Memory B cell (primary cell): Measurements from ENCODE around the gene MYO7B.

Source experiments
- ATAC-seq: fragments of 150-1000 bp; cut with Tn5 transposase; 2 replicates; pipeline ENCODE4 v1.10.0; 2021; ENCODE audit warnings: low read depth, mild to moderate bottlenecking, moderate library complexity
- DNase-seq, 2 donors: peaks; one replicate each; pipeline ENCODE4 v3.0.0; 2022; ENCODE audit warnings: low spot score in 2 of 2
- H3K27ac Mint-ChIP-seq: one replicate; pipeline ENCODE4 v1.8.0; 2022; ENCODE audit warnings: mild to moderate bottlenecking, moderate library complexity, mixed read lengths
- H3K27me3 Mint-ChIP-seq: one replicate; pipeline ENCODE4 v1.8.0; 2022; ENCODE audit warnings: mixed read lengths
- H3K36me3 Mint-ChIP-seq: one replicate; pipeline ENCODE4 v1.8.0; 2022; ENCODE audit warnings: mild to moderate bottlenecking, mixed read lengths
- H3K4me1 Mint-ChIP-seq: one replicate; pipeline ENCODE4 v1.8.0; 2022; ENCODE audit warnings: mixed read lengths
- H3K4me3 Mint-ChIP-seq: one replicate; pipeline ENCODE4 v1.8.0; 2022; ENCODE audit warnings: mild to moderate bottlenecking, moderate library complexity, mixed read lengths
- H3K9me3 Mint-ChIP-seq: one replicate; pipeline ENCODE4 v1.8.0; 2022; ENCODE audit warnings: mixed read lengths

Gene MYO7B

DNA sequence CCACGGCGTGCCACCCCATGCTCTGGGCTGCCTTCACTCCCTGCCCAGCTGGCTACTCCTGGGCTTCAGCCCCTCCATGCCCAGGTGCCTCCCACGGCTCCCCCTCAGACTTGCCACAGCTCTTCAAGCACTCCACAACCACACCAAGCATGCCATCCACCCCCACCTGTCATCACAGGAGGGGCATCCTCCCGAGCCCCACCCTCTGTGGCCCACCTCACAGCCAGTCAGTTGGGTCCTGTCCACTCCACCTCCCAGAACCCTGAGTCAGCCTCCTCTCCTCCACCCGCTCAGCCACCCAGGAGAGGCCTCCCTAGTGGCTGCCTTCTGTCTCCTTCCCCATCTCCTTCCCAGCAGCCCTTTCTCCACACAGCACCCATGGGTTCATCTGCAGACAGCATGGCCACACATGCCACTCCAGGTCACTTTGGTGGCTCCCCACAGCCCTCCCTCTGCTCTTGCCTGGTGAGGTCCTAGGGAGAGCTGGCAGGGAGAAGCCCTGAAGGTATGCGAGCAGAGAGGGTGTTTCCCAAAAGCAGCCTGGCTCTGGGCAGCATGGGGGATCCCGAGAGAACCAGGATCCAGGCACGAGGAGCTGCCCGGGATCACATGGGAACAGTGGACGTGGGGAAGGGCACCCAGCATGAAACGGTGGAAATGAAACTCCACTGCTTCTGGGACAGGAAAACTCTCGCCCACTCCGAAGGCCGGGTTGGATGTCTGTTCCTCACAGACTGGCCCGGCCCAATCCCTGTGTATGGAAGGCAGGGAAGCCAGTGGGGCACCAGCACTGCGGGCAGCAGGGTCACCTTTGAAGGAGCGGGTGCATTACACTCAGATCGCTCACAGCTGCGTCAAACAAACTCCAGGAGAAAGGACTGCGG lies 137.1 kb downstream of the MYO7B start:
- no peak for ATAC-seq
- DNase-seq = no peak
- H3K4me3 Mint-ChIP-seq = no peak overlapping the region
- H3K36me3 Mint-ChIP-seq = no peaks in the 10 kb centered on the region
- no peak overlapping the region for H3K27ac Mint-ChIP-seq
- no peaks in the 10 kb centered on the region for H3K9me3 Mint-ChIP-seq
- peaks cover 24% of the 10 kb centered on the region for H3K27me3 Mint-ChIP-seq
- H3K4me1 Mint-ChIP-seq = peaks cover 11% of the 10 kb centered on the region

DNA sequence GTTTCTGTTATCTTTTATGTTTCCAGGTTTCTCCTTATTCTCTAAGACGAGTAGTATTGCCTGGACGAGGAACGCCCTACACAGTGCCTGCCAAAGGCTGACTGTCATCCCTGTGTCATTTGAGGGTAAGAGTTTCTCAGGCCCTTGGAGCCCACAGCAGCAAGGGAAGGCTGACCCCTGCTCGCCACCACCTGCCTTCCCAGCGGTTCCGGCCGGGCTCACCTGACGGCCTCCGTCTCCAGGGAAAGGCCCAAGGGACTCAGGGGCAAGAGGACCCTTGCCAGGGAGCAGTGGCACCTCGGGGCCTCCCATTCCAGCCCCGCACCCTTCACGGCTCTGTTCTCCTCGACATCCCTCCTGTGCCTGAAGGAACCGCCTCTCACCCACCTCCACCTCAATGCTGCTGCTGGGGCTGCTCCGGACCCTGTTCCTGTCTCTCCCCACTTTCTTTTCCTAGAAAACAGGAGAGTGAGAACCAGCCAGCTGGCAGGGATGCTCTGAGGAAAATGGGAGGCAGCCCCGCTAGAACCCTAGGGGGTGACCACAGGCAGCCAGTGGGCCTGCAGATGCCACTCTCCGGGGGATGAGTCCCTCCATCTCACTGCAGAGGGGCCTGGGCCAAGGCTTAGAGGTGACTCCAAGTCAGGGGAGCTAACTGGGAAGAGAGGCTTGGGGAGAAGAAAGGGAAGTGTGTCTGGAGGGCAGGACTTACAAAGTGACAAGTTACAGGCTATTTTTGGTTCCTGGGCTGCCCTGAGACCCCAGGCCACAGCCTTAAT lies 138.0 kb downstream of the MYO7B start:
- ATAC-seq (no peak), DNase-seq (no peak)
- peak overlapping the region; percentile 83 for H3K4me3 Mint-ChIP-seq
- peaks cover 17% of the 10 kb centered on the region for H3K4me1 Mint-ChIP-seq
- H3K36me3 Mint-ChIP-seq = no peaks in the 10 kb centered on the region
- H3K9me3 Mint-ChIP-seq = no peaks in the 10 kb centered on the region
- no peak overlapping the region for H3K27ac Mint-ChIP-seq
- peaks cover 29% of the 10 kb centered on the region for H3K27me3 Mint-ChIP-seq

DNA sequence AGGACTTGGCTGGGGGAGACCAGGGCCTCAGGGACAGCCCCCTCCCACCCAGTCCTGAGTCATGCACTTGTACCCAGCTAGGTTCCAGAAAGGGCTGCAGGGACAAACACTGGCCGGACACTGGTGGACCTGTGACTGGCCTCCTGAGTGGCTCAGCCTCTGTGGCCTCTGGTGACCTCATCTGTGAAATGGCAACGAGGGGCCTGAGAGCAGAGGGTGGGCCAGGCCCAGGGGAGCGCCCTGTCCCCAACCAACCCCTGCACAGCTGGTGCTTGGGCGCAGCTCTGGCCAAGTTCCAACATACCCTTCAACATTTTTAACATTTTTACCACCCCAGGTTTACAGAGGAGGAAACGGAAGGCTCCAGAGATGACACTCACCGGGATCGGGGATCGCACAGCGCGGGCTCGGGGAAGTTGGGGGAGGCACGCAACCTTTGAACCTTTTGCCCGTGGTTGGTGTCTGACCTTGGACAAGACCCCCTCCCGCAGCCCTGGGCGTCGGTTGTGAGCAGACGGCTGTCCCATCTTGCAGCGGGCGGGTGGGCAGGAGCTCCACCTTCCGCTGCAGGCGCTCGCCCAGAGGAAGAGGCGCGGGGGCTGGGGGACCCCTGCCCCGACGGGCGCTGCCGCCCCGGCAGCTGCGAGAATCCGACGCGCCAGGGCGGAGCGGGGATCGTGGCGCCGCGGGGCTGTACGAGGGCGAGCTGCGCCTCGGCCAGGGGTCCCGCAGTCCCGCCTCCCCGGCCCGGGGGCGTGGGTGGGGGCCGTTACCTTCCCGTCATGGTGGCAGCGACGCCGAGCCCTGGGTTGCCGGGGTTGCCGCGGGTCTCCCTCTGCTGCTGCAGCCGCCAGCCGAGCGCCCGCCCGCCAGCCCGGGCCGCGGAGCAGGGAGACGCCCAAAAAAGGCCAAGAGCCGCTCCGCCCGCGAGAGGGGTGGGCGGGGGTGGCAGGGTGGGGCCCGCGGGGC lies 139.0 kb downstream of the MYO7B start:
- Mint-ChIP-seq H3K36me3 (no peaks in the 10 kb centered on the region), H3K9me3 (no peaks in the 10 kb centered on the region), H3K27ac (no peak overlapping the region), H3K4me3 (peak overlapping the region; percentile 83), H3K27me3 (peaks cover 30% of the 10 kb centered on the region), H3K4me1 (peaks cover 18% of the 10 kb centered on the region)
- DNase-seq (peak in 1 of 2 donors; percentile 48), ATAC-seq (peak; percentile 71)

DNA sequence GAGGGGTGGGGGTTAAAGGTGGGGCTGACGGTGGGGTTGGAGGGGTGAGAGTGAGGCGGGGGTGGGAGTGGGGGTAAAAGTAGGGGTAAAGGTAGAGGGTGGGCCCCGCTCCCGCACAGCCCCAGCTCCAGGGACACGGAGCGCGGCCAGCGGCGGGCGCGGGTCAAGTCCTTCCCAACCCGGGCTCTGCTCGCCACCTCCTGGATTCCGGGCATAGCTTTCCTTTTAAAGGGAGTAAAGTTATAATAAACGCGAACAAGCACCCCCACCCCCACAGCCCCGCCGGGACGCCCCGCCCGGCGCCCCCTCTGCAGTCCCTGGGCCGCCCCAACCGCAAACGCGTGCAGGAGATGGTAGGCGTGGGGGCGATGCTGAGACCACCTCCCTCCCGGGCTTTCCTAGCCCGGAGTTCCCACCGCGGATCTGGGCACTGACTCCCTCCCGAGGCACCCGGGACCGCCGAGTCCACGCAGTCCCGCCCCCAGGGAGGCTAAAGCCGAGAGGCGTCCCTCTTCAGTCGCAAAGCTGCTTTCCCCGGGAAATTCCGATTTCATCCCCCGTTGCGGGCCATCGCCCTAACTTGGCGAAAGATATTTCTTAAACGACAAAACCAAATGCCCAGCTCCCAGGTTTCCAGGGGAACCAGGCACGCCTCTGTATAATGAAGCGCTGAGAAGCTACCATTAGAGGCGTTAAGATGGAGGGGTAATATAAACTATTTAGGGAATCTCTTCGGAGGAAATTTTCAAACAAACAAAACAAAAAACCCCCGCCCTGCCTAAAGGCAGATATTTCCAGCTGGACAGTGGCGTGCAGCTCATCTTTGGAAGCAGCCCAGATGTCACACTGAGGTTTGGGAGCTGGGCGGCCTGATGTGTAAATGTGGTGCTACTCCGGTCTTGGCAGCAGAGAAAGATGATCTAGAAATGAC lies 140.1 kb downstream of the MYO7B start, which contains the start of gene LIMS2:
Gene LIMS2 (minus strand): TSS at position 200 of the 931 bp plus-strand sequence. CDS start 506 bp downstream, outside the sequence.
- no peaks in the 10 kb centered on the region for H3K9me3 Mint-ChIP-seq
- ATAC-seq (peak; percentile 17), DNase-seq (no peak)
- H3K27me3 Mint-ChIP-seq = peaks cover 28% of the 10 kb centered on the region
- H3K27ac Mint-ChIP-seq = no peak within 1 kb of the TSS
- H3K4me1 Mint-ChIP-seq = peaks cover 18% of the 10 kb centered on the region
- H3K4me3 Mint-ChIP-seq = peak within 1 kb of the TSS; percentile 83
- H3K36me3 Mint-ChIP-seq = no peaks in the 10 kb centered on the region

DNA sequence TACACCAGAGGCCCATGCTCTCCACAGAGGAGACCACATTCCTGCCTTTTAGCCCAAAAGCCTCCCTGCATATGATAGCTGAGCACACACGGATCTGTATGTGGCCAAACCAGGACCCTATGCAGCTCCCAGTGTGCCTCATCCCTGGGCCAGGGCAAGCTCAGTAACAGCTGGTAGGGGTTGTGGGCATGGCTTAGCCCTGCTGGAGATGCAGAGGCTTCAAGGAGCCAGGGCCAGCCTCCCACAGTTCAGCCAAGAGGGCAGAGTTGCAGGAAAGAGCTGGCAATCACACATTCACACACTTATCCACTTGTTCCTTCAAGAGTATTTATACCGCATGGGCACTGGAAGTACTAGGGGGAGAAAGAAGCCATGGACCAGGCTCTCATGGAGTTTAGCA lies 141.4 kb downstream of the MYO7B start:
- no peak for ATAC-seq
- Mint-ChIP-seq H3K27ac (no peak overlapping the region), H3K27me3 (peaks cover 24% of the 10 kb centered on the region), H3K4me3 (no peak overlapping the region), H3K9me3 (no peaks in the 10 kb centered on the region), H3K36me3 (no peaks in the 10 kb centered on the region), H3K4me1 (peaks cover 19% of the 10 kb centered on the region)
- DNase-seq = no peak

DNA sequence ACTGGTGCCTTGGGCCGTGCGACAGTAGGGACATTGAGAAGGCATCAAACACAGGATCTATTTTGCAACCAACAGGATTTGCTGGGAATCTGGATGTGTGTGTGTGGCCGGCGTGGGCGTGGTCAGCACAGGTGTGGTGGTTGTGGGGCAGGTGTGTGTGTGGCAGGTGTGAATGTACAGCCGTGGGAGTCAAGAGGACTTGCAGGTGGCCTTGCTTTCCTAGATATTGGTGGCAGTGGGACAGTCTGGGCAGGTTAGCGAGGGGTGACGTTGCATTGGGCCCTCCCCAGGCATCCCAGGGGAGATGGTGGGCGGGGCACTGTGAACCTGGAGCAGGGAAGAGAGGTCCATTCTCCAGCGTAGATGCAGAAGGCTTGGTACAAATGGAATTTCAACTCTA lies 143.0 kb downstream of the MYO7B start:
- DNase-seq = no peak
- Mint-ChIP-seq H3K4me1 (peaks cover 18% of the 10 kb centered on the region), H3K27ac (no peak overlapping the region), H3K36me3 (no peaks in the 10 kb centered on the region), H3K27me3 (peaks cover 17% of the 10 kb centered on the region), H3K4me3 (no peak overlapping the region), H3K9me3 (no peaks in the 10 kb centered on the region)
- ATAC-seq = no peak

DNA sequence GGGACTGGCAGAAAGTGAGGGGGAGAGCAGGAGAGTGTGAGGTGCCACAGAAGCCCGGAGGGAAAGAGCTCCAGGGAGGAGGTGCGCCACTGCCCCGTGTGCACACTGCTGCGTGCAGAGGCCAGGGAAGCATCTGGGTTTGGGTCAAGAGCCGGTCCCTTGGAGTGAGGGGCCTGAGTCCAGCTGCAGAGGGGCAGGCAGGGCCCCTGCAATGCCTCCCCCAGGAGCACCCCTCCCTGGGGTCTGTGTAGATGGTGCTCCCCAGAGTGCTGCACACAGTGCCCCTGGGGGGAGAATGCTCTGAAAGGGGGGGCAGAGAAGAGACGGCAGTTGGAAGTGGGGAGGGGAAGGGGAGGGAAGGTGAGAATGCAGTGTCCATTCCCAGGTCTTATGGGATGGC lies 143.5 kb downstream of the MYO7B start:
- Mint-ChIP-seq H3K9me3 (no peaks in the 10 kb centered on the region), H3K4me3 (no peak overlapping the region), H3K36me3 (no peaks in the 10 kb centered on the region), H3K27ac (no peak overlapping the region), H3K27me3 (peaks cover 15% of the 10 kb centered on the region), H3K4me1 (peaks cover 18% of the 10 kb centered on the region)
- ATAC-seq (no peak), DNase-seq (no peak)

DNA sequence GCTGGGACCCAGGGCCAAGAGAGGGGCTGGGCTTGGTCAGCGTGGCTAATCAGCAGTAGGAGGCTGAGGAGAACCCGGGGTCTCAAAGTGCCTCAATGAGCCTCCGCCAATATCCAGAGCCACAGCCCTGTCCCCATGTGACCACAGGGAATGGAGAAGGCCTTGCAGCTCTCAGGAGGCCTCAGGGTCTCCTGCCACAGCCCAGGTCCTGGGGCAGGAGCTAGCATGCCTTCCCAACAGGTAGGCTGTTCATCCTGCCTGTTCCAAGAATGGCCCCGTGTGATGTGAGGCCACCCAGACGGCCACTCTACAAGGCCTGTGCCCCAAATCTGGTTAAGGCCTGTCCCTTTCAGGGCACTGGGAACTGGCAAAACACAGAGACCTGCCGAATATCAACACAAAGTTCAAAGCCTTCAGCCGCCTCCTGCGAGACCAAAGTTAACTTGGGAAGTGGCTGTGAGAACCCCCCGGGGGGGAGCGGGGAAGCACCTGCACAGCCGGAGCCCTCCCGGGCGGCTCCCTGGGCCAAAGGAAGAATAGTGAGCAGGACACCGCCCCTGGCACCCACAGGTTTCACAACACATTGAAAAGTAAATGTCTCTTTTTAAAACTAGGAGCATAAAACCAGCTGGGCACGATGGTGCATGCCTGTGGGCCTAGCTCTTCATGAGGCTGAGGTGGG lies 144.3 kb downstream of the MYO7B start:
- no peaks in the 10 kb centered on the region for H3K36me3 Mint-ChIP-seq
- DNase-seq (no peak), ATAC-seq (no peak)
- no peak overlapping the region for H3K4me3 Mint-ChIP-seq
- H3K9me3 Mint-ChIP-seq = no peaks in the 10 kb centered on the region
- peaks cover 11% of the 10 kb centered on the region for H3K27me3 Mint-ChIP-seq
- H3K4me1 Mint-ChIP-seq = peaks cover 15% of the 10 kb centered on the region
- no peak overlapping the region for H3K27ac Mint-ChIP-seq

DNA sequence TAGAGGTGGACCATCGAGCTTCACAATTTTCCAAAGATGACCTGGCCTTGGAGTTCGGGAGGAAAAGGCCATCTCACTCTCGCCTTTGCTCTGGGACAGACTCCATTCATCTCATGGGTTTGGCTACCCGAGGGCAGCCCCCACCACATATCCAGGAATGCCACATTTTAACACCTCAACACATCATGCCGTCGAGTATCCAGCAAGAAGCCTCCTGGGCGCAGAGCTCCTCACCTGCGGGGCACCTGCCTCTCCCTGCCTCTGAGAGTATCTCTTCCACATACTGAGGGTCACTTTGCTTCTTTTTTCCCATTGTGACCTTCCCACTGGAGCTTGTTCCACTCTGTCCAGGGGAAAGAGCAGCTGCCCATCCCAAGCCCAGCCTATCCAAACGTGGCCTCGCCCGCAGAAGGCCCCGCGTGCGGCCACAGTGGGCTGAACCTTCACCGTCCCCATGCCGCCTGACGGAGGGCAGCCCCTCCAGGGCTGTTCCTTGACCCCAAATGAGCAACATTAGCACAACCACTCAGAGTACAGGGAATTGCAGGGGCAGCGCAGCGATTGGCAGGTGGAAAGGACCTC lies 145.3 kb downstream of the MYO7B start:
- ATAC-seq (no peak), DNase-seq (no peak)
- H3K4me1 Mint-ChIP-seq = peaks cover 13% of the 10 kb centered on the region
- H3K36me3 Mint-ChIP-seq = no peaks in the 10 kb centered on the region
- no peaks in the 10 kb centered on the region for H3K9me3 Mint-ChIP-seq
- no peak overlapping the region for H3K4me3 Mint-ChIP-seq
- H3K27me3 Mint-ChIP-seq = peaks cover 11% of the 10 kb centered on the region
- no peak overlapping the region for H3K27ac Mint-ChIP-seq

DNA sequence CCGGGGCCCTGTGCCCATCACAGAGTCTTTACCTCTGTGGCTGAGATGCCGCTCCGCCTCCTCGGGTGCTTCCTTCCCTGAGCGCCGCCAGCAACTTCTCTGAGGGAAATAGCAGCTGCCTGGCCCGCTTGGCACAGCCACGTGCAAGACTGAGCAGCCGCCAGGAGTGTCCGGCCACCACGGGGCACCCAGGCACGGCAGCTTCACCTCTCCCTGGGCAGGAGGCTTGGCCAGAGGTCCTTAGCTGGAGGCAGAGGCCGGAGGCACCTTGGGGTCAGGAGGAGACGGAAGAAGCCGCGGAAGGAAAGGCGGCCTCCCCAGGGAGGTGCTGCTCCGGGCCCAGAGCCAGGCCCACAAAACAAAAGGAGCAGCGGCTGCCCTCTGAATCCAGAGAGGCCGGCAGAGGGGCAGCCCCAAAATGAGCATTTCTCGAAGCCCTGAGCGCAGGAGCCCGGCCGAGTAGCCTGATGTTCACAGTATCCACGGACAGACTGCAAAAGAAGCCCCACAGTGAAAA lies 145.9 kb downstream of the MYO7B start:
- DNase-seq (no peak), ATAC-seq (no peak)
- H3K27ac Mint-ChIP-seq = no peak overlapping the region
- peaks cover 10% of the 10 kb centered on the region for H3K4me1 Mint-ChIP-seq
- H3K9me3 Mint-ChIP-seq = no peaks in the 10 kb centered on the region
- no peaks in the 10 kb centered on the region for H3K36me3 Mint-ChIP-seq
- H3K4me3 Mint-ChIP-seq = peak overlapping the region; percentile 53
- H3K27me3 Mint-ChIP-seq = peaks cover 8% of the 10 kb centered on the region

DNA sequence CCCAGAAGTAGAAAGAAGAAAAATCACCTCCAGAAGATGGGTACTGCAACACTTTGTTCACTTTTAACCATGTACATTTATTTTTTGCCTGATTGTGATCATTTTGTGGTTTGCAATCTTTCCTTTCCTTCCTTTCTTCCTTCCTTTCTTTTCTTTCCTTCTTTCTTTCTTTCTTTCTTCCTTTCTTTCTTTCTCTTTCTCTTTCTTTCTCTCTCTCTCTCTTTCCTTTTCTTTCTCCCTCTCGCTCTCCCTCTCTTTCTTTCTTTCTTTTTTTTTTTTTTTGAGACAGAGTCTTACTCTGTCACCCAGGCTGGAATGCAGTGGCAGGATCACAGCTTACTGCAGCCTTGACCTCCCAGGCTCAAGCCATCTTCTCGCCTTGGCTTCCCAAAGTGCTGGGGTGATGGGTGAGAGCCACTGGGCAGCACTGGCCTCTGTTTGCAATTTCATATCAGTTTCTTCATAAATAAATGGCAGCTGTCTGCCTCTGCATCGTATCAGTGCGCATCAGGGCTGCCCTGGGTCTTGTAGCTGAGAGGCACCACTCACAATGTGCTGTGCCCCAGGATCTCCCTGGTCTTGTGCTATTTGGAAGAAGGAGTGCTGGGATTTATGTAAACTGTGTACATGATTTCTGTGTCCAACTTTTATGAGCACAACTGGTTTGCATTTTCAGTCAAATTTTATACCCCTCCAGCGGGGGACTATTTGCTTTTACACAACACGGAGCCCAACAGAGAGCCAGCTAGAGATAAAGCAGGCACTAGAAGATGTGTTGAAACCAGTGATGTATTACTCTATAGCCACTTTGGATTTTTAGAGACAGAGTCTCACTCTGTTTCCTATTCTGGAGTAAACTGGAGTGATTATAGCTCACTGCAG lies 146.7 kb downstream of the MYO7B start:
- no peaks in the 10 kb centered on the region for H3K9me3 Mint-ChIP-seq
- H3K36me3 Mint-ChIP-seq = no peaks in the 10 kb centered on the region
- peaks cover 6% of the 10 kb centered on the region for H3K27me3 Mint-ChIP-seq
- no peak overlapping the region for H3K4me3 Mint-ChIP-seq
- ATAC-seq = no peak
- DNase-seq = no peak
- no peak overlapping the region for H3K27ac Mint-ChIP-seq
- peaks cover 10% of the 10 kb centered on the region for H3K4me1 Mint-ChIP-seq
